ENCODE data around the gene MMP14.

DNA sequence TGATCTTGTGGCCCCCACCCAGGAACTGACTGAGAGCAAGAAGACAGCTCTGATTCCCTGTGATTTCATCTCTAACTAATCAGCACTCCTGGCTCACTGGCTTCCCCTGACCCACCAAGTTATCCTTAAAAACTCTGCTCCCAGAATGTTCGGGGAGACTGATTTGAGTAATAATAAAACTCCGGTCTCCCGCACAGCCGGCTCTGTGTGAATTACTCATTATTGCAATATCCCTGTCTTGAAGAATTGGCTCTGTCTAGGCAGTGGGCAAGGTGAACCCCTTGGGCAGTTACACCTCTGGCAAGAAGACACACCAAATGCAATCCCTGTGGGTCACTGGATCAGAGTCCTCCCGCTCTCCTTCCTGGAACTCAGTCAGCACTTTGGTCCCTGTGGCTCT lies 42.4 kb upstream of the MMP14 start:
- TF ChIP-seq, protein P1, sequence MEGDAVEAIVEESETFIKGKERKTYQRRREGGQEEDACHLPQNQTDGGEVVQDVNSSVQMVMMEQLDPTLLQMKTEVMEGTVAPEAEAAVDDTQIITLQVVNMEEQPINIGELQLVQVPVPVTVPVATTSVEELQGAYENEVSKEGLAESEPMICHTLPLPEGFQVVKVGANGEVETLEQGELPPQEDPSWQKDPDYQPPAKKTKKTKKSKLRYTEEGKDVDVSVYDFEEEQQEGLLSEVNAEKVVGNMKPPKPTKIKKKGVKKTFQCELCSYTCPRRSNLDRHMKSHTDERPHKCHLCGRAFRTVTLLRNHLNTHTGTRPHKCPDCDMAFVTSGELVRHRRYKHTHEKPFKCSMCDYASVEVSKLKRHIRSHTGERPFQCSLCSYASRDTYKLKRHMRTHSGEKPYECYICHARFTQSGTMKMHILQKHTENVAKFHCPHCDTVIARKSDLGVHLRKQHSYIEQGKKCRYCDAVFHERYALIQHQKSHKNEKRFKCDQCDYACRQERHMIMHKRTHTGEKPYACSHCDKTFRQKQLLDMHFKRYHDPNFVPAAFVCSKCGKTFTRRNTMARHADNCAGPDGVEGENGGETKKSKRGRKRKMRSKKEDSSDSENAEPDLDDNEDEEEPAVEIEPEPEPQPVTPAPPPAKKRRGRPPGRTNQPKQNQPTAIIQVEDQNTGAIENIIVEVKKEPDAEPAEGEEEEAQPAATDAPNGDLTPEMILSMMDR (conservative IDR thresholded peaks at IDR 0.05 in 1 of 2, IDR thresholded peaks at IDR 0.05 in 1 of 2; ENCODE audit: extremely low read depth in 1 of 2, insufficient read depth in 1 of 2, low read depth in 1 of 2, low read length in 2 of 2): no peak
- TF ChIP-seq EZH2 (IDR thresholded peaks at IDR 0.05; ENCODE audit: borderline replicate concordance, low read length): no peak

All from mammary epithelial cell (primary cell).